ENCODE data around the gene SLC7A8. TPM values are rescaled to one million over a fixed set of nuclear protein-coding genes. Genes with fewer than 3 reads are reported as not detected.

SLC7A8 gene
- total and polyA plus RNA-seq, 12 donors: 6.8 to 50.9 (median 26.7) TPM

DNA sequence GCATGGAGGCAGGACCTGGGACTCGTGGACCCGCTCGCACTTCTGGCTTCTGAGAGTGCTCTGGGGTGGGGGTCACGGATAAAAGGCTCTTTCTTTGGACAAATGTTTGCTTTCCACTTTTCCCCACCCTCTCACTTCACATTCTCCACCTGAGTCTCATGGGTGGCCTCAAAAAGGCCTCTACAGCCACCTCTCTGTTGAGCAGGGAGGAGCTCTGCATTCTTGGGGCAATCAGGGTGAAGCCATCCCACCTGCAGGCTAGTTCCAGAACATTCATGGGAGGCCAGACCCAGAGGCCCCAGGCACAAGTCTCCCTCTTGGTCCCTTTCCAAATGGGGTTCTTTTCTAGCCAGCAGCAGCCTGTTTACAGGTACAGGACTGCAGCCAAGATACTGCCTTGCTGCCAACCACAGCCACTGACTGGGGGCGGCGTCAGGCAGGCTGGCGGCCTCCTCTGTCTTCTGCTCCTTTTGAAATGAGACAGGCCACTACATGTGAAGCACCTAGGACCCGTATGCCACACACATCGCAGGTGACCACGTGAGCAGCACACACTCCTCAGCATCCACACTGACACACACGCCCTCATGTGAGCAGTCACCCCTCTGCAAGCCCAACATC, 46.2 kb downstream of the SLC7A8 start:
- no peak for DNase-seq
- no peaks in the 10 kb centered on the region for H3K4me1 ChIP-seq (replicated peaks in 1 of 2)
- TF ChIP-seq POLR2A (IDR thresholded peaks at IDR 0.05): no peak
- TF ChIP-seq, protein P1, sequence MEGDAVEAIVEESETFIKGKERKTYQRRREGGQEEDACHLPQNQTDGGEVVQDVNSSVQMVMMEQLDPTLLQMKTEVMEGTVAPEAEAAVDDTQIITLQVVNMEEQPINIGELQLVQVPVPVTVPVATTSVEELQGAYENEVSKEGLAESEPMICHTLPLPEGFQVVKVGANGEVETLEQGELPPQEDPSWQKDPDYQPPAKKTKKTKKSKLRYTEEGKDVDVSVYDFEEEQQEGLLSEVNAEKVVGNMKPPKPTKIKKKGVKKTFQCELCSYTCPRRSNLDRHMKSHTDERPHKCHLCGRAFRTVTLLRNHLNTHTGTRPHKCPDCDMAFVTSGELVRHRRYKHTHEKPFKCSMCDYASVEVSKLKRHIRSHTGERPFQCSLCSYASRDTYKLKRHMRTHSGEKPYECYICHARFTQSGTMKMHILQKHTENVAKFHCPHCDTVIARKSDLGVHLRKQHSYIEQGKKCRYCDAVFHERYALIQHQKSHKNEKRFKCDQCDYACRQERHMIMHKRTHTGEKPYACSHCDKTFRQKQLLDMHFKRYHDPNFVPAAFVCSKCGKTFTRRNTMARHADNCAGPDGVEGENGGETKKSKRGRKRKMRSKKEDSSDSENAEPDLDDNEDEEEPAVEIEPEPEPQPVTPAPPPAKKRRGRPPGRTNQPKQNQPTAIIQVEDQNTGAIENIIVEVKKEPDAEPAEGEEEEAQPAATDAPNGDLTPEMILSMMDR (IDR thresholded peaks at IDR 0.05): no peak
- intact Hi-C loops (cut with DNase I): no loop called here
- WGBS, 4 donors: 90 to 92% (median 91%) methylated on average over 9 to 11 of the region's 11 CpGs
- no peaks in the 10 kb centered on the region for H3K9me3 ChIP-seq (replicated peaks in 1 of 3)
- no peaks in the 10 kb centered on the region for H3K27me3 ChIP-seq
- H3K4me3 ChIP-seq: no peak overlapping the region
- H3K27ac ChIP-seq: no peak overlapping the region
- H3K36me3 ChIP-seq (replicated peaks in 1 of 2): peaks cover 0 to 39% of the 10 kb centered on the region in 2 donors

DNA sequence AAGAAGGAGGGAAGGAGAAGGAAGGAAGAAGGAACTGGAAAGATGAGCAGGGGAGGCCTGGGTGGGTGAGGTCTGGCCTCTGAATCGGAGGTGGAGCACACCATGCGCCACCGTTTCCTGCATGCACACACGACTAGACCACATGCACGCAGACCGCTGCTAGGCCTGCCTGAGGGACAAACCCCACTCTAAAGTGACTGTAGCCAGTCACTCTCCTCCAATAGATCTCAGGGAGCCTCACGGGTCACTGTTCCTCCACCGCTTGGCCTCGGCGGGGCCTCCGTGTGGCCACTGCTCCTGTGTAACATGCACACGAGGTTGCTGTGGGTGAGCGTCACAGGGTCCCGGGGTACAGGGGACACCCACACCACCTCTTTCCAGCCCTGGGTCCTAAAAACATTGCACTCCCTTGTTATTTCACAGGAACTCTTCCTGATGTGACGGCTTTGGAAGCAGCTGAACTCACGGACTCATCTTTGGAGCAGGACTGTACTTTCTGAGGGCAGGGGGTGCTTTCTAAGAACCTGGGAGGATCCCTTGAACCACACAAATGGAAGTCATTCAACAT, 46.8 kb downstream of the SLC7A8 start:
- Histone ChIP-seq H3K27ac (no peak overlapping the region), H3K27me3 (no peaks in the 10 kb centered on the region), H3K9me3 (replicated peaks in 1 of 3) (no peaks in the 10 kb centered on the region), H3K36me3 (replicated peaks in 1 of 2) (peaks cover 0 to 39% of the 10 kb centered on the region in 2 donors), H3K4me1 (replicated peaks in 1 of 2) (no peaks in the 10 kb centered on the region), H3K4me3 (no peak overlapping the region)
- TF ChIP-seq POLR2A (IDR thresholded peaks at IDR 0.05): no peak
- TF ChIP-seq, protein P1 (IDR thresholded peaks at IDR 0.05): no peak
- no peak for DNase-seq
- intact Hi-C loops (cut with DNase I): no loop called here
- whole genome bisulfite sequencing, 4 donors: 88 to 91% (median 90%) methylated on average over 8 to 16 of the region's 16 CpGs

DNA sequence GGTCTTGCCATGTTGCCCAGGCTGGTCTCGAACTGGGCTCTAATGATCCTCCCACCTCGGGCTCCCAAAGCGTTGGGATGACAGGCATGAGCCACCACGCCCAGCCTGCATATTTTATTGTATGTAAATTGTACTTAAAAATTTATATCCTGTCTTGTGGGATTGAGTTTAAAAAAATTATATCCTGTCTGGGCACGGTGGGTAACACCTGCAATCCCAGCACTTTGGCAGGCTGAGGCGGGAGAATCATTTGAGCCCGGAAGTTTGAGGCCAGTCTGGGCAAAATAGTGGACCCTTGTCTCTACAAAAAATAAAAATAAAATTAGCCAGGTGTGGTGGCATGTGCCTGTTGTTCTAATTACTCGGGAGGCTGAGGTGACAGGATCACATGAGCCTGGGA, 50.5 kb downstream of the SLC7A8 start:
- TF ChIP-seq, protein P1 (IDR thresholded peaks at IDR 0.05): no peak
- no peak for TF ChIP-seq POLR2A (IDR thresholded peaks at IDR 0.05)
- intact Hi-C loops (cut with DNase I): no loop called here
- Histone ChIP-seq H3K36me3 (replicated peaks in 1 of 2) (peaks cover 0 to 21% of the 10 kb centered on the region in 2 donors), H3K27ac (no peak overlapping the region), H3K4me1 (replicated peaks in 1 of 2) (peaks cover 0 to 6% of the 10 kb centered on the region in 2 donors), H3K9me3 (replicated peaks in 1 of 3) (no peaks in the 10 kb centered on the region), H3K4me3 (no peak overlapping the region), H3K27me3 (no peaks in the 10 kb centered on the region)
- 85 to 90% (median 88%) methylated on average over 8 of the region's 8 CpGs for WGBS, 4 donors
- DNase-seq: no peak

DNA sequence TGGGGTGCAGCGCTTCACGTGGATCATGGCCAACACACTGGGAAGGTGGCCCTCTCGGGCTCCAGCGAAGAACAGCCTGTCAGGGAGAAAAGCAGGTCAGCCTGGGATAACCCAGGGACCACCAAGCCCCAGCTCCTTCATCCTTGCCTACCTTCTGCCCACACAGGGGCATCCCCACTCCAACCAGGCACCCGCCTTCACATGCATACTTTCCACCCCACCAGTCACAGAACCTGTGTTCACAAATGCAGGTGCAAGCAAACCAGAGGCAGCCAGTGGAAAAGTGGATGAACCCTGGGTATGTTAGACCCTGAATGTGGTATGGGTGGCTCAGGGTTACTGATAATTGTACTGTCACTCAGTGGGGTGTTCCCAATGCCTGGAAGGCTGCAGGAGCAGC, 52.0 kb downstream of the SLC7A8 start:
- TF ChIP-seq POLR2A (IDR thresholded peaks at IDR 0.05): no peak
- TF ChIP-seq, protein P1 (IDR thresholded peaks at IDR 0.05): no peak
- H3K27ac ChIP-seq: no peak overlapping the region
- H3K4me3 ChIP-seq: no peak overlapping the region
- H3K4me1 ChIP-seq (replicated peaks in 1 of 2): peaks cover 0 to 6% of the 10 kb centered on the region in 2 donors
- H3K9me3 ChIP-seq (replicated peaks in 1 of 3): no peaks in the 10 kb centered on the region
- no peak for DNase-seq
- 91 to 100% (median 96%) methylated on average over 4 to 5 of the region's 5 CpGs for WGBS, 4 donors
- intact Hi-C loops (cut with DNase I): no loop called here
- peaks cover 0 to 11% of the 10 kb centered on the region in 2 donors for H3K36me3 ChIP-seq (replicated peaks in 1 of 2)
- no peaks in the 10 kb centered on the region for H3K27me3 ChIP-seq

All from adrenal gland (tissue), 12 donors.